K562 (cell line): ENCODE results near the gene COL15A1. TPM values are rescaled to one million over a fixed set of nuclear protein-coding genes. Genes with fewer than 3 reads are reported as not detected.
A peak's percentile ranks its signal among the peaks of the same experiment; 100 is the strongest.

Experiments used
- ADNP ChIP-seq: fragments of 200-800 bp; sonication (Bioruptor generic); IDR thresholded peaks from 2 replicates; pipeline ENCODE4 v1.6.1; 2016; ENCODE audit warnings: missing genetic modification characterization, missing compliant biosample characterization
- CBFA2T2 ChIP-seq: fragments of 450-650 bp; conservative IDR thresholded peaks from 2 replicates; pipeline ENCODE4 v1.6.1; 2017; ENCODE audit warnings: mild to moderate bottlenecking
- ELF2 ChIP-seq: fragments of 250-450 bp; sonication (Bioruptor Pico); IDR thresholded peaks from 2 replicates; pipeline ENCODE4 v1.5.0; 2021; ENCODE audit warnings: mild to moderate bottlenecking
- GABPA ChIP-seq: fragments of 200-800 bp; sonication (Bioruptor generic); conservative IDR thresholded peaks from 2 replicates; pipeline ENCODE4 v1.6.1; 2016; ENCODE audit warnings: low read depth, missing genetic modification characterization, missing compliant biosample characterization
- HMGXB4 ChIP-seq: sonication (generic); formaldehyde crosslinking; IDR thresholded peaks from 2 replicates; pipeline ENCODE4 v1.8.1; 2023; ENCODE audit warnings: mild to moderate bottlenecking, missing genetic modification reagents
- JUNB ChIP-seq: fragments of 450-650 bp; formaldehyde crosslinking; conservative IDR thresholded peaks from 2 replicates; pipeline ENCODE4 v1.4.0; 2020; ENCODE audit warnings: mild to moderate bottlenecking
- MAZ ChIP-seq, 2 experiments: fragments of 450-650 bp in 1 of 2; sonication (generic) in 1 of 2; formaldehyde crosslinking; IDR thresholded peaks in 1 of 2; conservative IDR thresholded peaks in 1 of 2; 2 replicates each; pipeline versions ENCODE4 v1.4.0 to v1.5.0; 2020; ENCODE audit warnings: mild to moderate bottlenecking in 1 of 2, missing genetic modification reagents in 1 of 2
- MIER1 ChIP-seq: fragments of 450-650 bp; IDR thresholded peaks from 2 replicates; pipeline ENCODE4 v1.6.1; 2016; ENCODE audit warnings: antibody characterized with exemption, mild to moderate bottlenecking, low read depth
- NCOA6 ChIP-seq: fragments of 450-650 bp; IDR thresholded peaks from 2 replicates; pipeline ENCODE4 v1.6.1; 2017; ENCODE audit warnings: mild to moderate bottlenecking
- PCBP2 ChIP-seq: fragments of 200-400 bp; formaldehyde crosslinking; IDR thresholded peaks from 2 replicates; pipeline ENCODE4 v1.6.1; 2018; ENCODE audit warnings: low read length, low read depth, mild to moderate bottlenecking, moderate library complexity; ENCODE audit not compliant: poor library complexity, severe bottlenecking
- PHF20 ChIP-seq: fragments of 450-650 bp; IDR thresholded peaks from 2 replicates; pipeline ENCODE4 v1.6.1; 2018; ENCODE audit not compliant: partially characterized antibody
- PTBP1 ChIP-seq: fragments of 200-400 bp; formaldehyde crosslinking; IDR thresholded peaks from 2 replicates; pipeline ENCODE4 v1.6.1; 2017; ENCODE audit warnings: low read depth, low read length
- RBFOX2 ChIP-seq: fragments of 200-400 bp; formaldehyde crosslinking; IDR thresholded peaks from 2 replicates; pipeline ENCODE4 v1.6.1; 2017; ENCODE audit warnings: low read depth, mild to moderate bottlenecking, low read length, moderate library complexity
- RFX7 ChIP-seq: fragments of 250-450 bp; sonication (Bioruptor Pico); IDR thresholded peaks from 2 replicates; pipeline ENCODE4 v1.5.1; 2021; ENCODE audit warnings: mild to moderate bottlenecking
- SMARCA5 ChIP-seq: fragments of 450-650 bp; IDR thresholded peaks from 2 replicates; pipeline ENCODE4 v1.6.1; 2016
- SMC3 ChIP-seq: conservative IDR thresholded peaks from 2 replicates; pipeline ENCODE4 v1.6.1; 2011; ENCODE audit warnings: low read depth, low read length, improper control_type of control experiment; ENCODE audit not compliant: insufficient read depth
- TEAD4 ChIP-seq, 2 experiments: sonication (generic) in 1 of 2; formaldehyde crosslinking in 1 of 2; IDR thresholded peaks; 2 replicates each; pipeline versions ENCODE4 v1.6.1 to v1.8.0; 2012 to 2022; ENCODE audit warnings: borderline replicate concordance in 1 of 2, inconsistent platforms in 1 of 2, low read length in 1 of 2, mild to moderate bottlenecking in 1 of 2, missing genetic modification reagents in 1 of 2
- ZBTB26 ChIP-seq: fragments of 450-650 bp; formaldehyde crosslinking; IDR thresholded peaks from 2 replicates; pipeline ENCODE4 v1.4.0; 2022; ENCODE audit warnings: missing genetic modification characterization
- ZBTB9 ChIP-seq: fragments of 450-650 bp; formaldehyde crosslinking; IDR thresholded peaks from 2 replicates; pipeline ENCODE4 v1.4.0; 2020; ENCODE audit warnings: mild to moderate bottlenecking, moderate library complexity
- ZEB2 ChIP-seq: fragments of 450-650 bp; IDR thresholded peaks from 2 replicates; pipeline ENCODE4 v1.6.1; 2016
- ZKSCAN8 ChIP-seq: fragments of 200-800 bp; sonication (Bioruptor generic); IDR thresholded peaks from 2 replicates; pipeline ENCODE4 v1.6.1; 2016; ENCODE audit warnings: missing genetic modification characterization, missing compliant biosample characterization
- ZNF518B ChIP-seq: fragments of 250-450 bp; sonication (Bioruptor Pico); IDR thresholded peaks from 2 replicates; pipeline ENCODE4 v1.5.0; 2021; ENCODE audit warnings: mild to moderate bottlenecking, moderate library complexity
- polyA plus RNA-seq, 8 experiments: library from polyadenylated mRNA; depleted of rRNA in 4 of 8; stranded (reverse) in 5 of 8; unstranded in 3 of 8; fragments of >200 nt; fragmentation: Nextera tagmentation in 2 of 8; fragmentation: Illumina TruSeq in 1 of 8; extraction: Ambion mirVana in 2 of 8; extraction: Trizol in 1 of 8; gene quantifications; 2 replicates each; pipeline versions ENCODE4 v1.2.1 to v1.2.3, GENCODE V29; 2011 to 2014; ENCODE audit warnings: inconsistent platforms in 1 of 8, missing spikeins in 1 of 8
- total RNA-seq, 7 experiments: library from RNA; depleted of rRNA in 6 of 7; stranded (reverse); fragments of >200 nt in 6 of 7; fragmentation: Illumina TruSeq in 2 of 7; extraction: Trizol in 2 of 7; gene quantifications; 2 replicates each; pipeline versions ENCODE4 v1.2.1 to v1.2.3, GENCODE V29; 2011 to 2021; ENCODE audit warnings: low replicate concordance in 1 of 7

The COL15A1 gene
- total and polyA plus RNA-seq, 9 of the 15 experiments (the other 6 are each of a cell fraction or from before 2014, with no cell fraction given) = 0.46 to 5.1 (median 2.6) TPM

GRCh38 chr9:99074902-99075245 lies 131.2 kb downstream of the COL15A1 start (continued):
- TF ChIP-seq ELF2 (CRISPR knock-in tag) = 0 out of 2 replicates have a peak, but pooled peaks have one; percentile 23
- no peak for TF ChIP-seq TEAD4 (IDR thresholded peaks at IDR 0.05; ENCODE audit: low read length)
- no peak for TF ChIP-seq TEAD4 (CRISPR knock-in tag; IDR thresholded peaks at IDR 0.05; ENCODE audit: borderline replicate concordance)
- TF ChIP-seq ZBTB26 (CRISPR knock-in tag) = 0 out of 2 replicates have a peak, but pooled peaks have one; percentile 27
- no peak for TF ChIP-seq HMGXB4 (CRISPR knock-in tag)
- TF ChIP-seq SMC3 = no peak
- TF ChIP-seq ZKSCAN8 (CRISPR knock-in tag) = no peak
- TF ChIP-seq PTBP1 = 0 out of 2 replicates have a peak, but pooled peaks have one; percentile 34
- peak; percentile 13 for TF ChIP-seq PHF20
- TF ChIP-seq MAZ (CRISPR knock-in tag; conservative IDR thresholded peaks at IDR 0.05 in 1 of 2, IDR thresholded peaks at IDR 0.05 in 1 of 2) = no peak; a peak in 2 of 4 replicates
- TF ChIP-seq CBFA2T2 = no peak
- TF ChIP-seq JUNB (CRISPR knock-in tag) = no peak
- TF ChIP-seq NCOA6 = no peak
- TF ChIP-seq PCBP2 = no peak
- peak; percentile 29; the same call in 1 of the 2 replicates for TF ChIP-seq RBFOX2
- peak; percentile 94 for TF ChIP-seq SMARCA5
- TF ChIP-seq ZEB2 = no peak
- 0 out of 2 replicates have a peak, but pooled peaks have one; percentile 60 for TF ChIP-seq ZNF518B (CRISPR knock-in tag)
- TF ChIP-seq ADNP (tag) = peak; percentile 97
- 0 out of 2 replicates have a peak, but pooled peaks have one; percentile 12 for TF ChIP-seq ZBTB9 (CRISPR knock-in tag)
- no peak for TF ChIP-seq RFX7 (CRISPR knock-in tag)
- peak; percentile 46; the same call in 1 of the 2 replicates for TF ChIP-seq MIER1
- peak; percentile 41; the same call in 1 of the 2 replicates for TF ChIP-seq GABPA (tag)
